Esophagus squamous epithelium (tissue), 4 donors: Measurements from ENCODE around the gene INSR.
"Not testable (repeated sequence)": the region's sequence is repeated elsewhere in the genome, so short reads cannot be mapped to it uniquely, and the experiment has no call there.

Source experiments
- CTCF ChIP-seq, 6 experiments: fragments of 450-650 bp in 4 of 6; fragments of 200-600 bp in 2 of 6; sonication (generic) in 2 of 6; IDR thresholded peaks; one replicate each; pipeline ENCODE4 v1.5.1; 2016 to 2019; ENCODE audit warnings: antibody characterized with exemption in 6 of 6, mild to moderate bottlenecking in 4 of 6, moderate library complexity in 4 of 6
- POLR2A ChIP-seq, 4 donors: fragments of 450-650 bp; IDR thresholded peaks; one replicate each; pipeline ENCODE4 v1.6.1; 2017; ENCODE audit warnings: antibody characterized with exemption in 4 of 4, mild to moderate bottlenecking in 4 of 4, moderate library complexity in 3 of 4

DNA sequence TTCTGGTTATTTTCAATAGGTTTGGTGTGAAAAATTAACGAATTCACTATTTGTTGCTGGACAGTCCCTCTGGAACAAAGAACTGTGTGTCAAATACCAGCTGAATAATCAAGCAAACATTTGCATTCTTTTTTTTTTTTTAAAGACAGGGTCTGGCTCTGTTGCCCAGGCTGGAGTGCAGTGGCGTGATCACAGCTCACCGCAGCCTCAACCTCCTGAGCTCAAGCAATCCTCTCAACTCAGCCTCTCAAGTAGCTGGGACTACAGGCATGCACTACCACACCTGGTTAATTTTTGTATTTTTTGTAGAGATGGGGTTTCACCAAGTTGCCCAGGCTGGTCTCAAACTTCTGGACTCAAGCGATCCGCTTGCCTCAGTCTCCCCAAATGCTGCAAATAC is 67.1 kb downstream of the INSR start:
- not testable (repeated sequence) for TF ChIP-seq CTCF, POLR2A (IDR thresholded peaks at IDR 0.05)
